Measurements from ENCODE around the gene TRIM46. TPM values are rescaled to one million over a fixed set of nuclear protein-coding genes. Genes with fewer than 3 reads are reported as not detected.

Gene TRIM46
- polyA plus RNA-seq, 2 of the 4 experiments (the other 2 are of a cell fraction): 1.1 to 2.8 TPM

- no peak for TF ChIP-seq RCOR1 (IDR thresholded peaks at IDR 0.05; ENCODE audit: low read depth, low read length)
- TF ChIP-seq BHLHE40 (IDR thresholded peaks at IDR 0.05; ENCODE audit: low read depth, low read length): no peak
- no peak for TF ChIP-seq HMGXB4 (CRISPR knock-in tag; IDR thresholded peaks at IDR 0.05; ENCODE audit: borderline replicate concordance)
- TF ChIP-seq CBX2 (IDR thresholded peaks at IDR 0.05; ENCODE audit: borderline replicate concordance, low read depth): no peak
- TF ChIP-seq SREBF2 (IDR thresholded peaks at IDR 0.05): no peak
- no peak for TF ChIP-seq HOXB5 (CRISPR knock-in tag; IDR thresholded peaks at IDR 0.05)
- TF ChIP-seq ZC3H11A (IDR thresholded peaks at IDR 0.05): no peak
- TF ChIP-seq, protein P1, sequence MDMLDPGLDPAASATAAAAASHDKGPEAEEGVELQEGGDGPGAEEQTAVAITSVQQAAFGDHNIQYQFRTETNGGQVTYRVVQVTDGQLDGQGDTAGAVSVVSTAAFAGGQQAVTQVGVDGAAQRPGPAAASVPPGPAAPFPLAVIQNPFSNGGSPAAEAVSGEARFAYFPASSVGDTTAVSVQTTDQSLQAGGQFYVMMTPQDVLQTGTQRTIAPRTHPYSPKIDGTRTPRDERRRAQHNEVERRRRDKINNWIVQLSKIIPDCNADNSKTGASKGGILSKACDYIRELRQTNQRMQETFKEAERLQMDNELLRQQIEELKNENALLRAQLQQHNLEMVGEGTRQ (IDR thresholded peaks at IDR 0.05): no peak; the same call in 1 of the 2 replicates
- TF ChIP-seq MYC (IDR thresholded peaks at IDR 0.05; ENCODE audit: borderline replicate concordance, low read length): no peak; the same call in 1 of the 2 replicates
- TF ChIP-seq PHF8 (IDR thresholded peaks at IDR 0.05; ENCODE audit: borderline replicate concordance, low read depth): peak; percentile 75
- TF ChIP-seq, protein P2, sequence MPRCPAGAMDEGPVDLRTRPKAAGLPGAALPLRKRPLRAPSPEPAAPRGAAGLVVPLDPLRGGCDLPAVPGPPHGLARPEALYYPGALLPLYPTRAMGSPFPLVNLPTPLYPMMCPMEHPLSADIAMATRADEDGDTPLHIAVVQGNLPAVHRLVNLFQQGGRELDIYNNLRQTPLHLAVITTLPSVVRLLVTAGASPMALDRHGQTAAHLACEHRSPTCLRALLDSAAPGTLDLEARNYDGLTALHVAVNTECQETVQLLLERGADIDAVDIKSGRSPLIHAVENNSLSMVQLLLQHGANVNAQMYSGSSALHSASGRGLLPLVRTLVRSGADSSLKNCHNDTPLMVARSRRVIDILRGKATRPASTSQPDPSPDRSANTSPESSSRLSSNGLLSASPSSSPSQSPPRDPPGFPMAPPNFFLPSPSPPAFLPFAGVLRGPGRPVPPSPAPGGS (IDR thresholded peaks at IDR 0.05): peak; percentile 84; the same call in 2 of the 3 replicates
- no peak for TF ChIP-seq RFX5 (IDR thresholded peaks at IDR 0.05)
- TF ChIP-seq POLR2A (IDR thresholded peaks at IDR 0.05; ENCODE audit: low read length): peak; percentile 82
- no peak for TF ChIP-seq HEYL (CRISPR knock-in tag; IDR thresholded peaks at IDR 0.05)
- TF ChIP-seq, protein P3, sequence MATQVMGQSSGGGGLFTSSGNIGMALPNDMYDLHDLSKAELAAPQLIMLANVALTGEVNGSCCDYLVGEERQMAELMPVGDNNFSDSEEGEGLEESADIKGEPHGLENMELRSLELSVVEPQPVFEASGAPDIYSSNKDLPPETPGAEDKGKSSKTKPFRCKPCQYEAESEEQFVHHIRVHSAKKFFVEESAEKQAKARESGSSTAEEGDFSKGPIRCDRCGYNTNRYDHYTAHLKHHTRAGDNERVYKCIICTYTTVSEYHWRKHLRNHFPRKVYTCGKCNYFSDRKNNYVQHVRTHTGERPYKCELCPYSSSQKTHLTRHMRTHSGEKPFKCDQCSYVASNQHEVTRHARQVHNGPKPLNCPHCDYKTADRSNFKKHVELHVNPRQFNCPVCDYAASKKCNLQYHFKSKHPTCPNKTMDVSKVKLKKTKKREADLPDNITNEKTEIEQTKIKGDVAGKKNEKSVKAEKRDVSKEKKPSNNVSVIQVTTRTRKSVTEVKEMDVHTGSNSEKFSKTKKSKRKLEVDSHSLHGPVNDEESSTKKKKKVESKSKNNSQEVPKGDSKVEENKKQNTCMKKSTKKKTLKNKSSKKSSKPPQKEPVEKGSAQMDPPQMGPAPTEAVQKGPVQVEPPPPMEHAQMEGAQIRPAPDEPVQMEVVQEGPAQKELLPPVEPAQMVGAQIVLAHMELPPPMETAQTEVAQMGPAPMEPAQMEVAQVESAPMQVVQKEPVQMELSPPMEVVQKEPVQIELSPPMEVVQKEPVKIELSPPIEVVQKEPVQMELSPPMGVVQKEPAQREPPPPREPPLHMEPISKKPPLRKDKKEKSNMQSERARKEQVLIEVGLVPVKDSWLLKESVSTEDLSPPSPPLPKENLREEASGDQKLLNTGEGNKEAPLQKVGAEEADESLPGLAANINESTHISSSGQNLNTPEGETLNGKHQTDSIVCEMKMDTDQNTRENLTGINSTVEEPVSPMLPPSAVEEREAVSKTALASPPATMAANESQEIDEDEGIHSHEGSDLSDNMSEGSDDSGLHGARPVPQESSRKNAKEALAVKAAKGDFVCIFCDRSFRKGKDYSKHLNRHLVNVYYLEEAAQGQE (IDR thresholded peaks at IDR 0.05): no peak; the same call in 1 of the 2 replicates
Measured at GRCh38 chr1:155227261-155228095, 53.8 kb downstream of the TRIM46 start (continued).

- WGBS (ENCODE audit: missing lambda C conversion rate): 81% methylated on average over 9 of the region's 9 CpGs
- DNase-seq (ENCODE audit: low read depth in 1 of 2, low spot score in 1 of 2) (no peak), FAIRE-seq (no peak), ATAC-seq (no peak)
- CTCF ChIA-PET: interaction anchor here (1.1 to 6.6 kb wide), 6 partner anchors 8 to 52 kb away, joined by 3 to 96 read pairs (median 6); partner anchors contain the start of genes MTX1 and THBS3
- Histone ChIP-seq H3K4me2 (peak overlapping the region; percentile 69), H3K4me1 (peaks cover 41% of the 10 kb centered on the region), H3K4me3 (peak overlapping the region; percentile 23), H3K9me3 (no peaks in the 10 kb centered on the region), H3K27ac (peak overlapping the region; percentile 78 to 89)
- POLR2A ChIA-PET: interaction anchor here (0.8 to 1.8 kb wide), 2 partner anchors 34 to 53 kb away, joined by 3 to 12 read pairs; no protein-coding TSS in a partner anchor
- TF ChIP-seq, protein P2 (IDR thresholded peaks at IDR 0.05): no peak
- TF ChIP-seq ZSCAN20 (CRISPR knock-in tag; IDR thresholded peaks at IDR 0.05) (no peak), ESRRA (IDR thresholded peaks at IDR 0.05; ENCODE audit: borderline replicate concordance, low read length) (no peak), MAZ (IDR thresholded peaks at IDR 0.05; ENCODE audit: borderline replicate concordance, low read depth, low read length) (no peak), CHD2 (IDR thresholded peaks at IDR 0.05; ENCODE audit: low read length, partially characterized antibody) (no peak), CHD4 (IDR thresholded peaks at IDR 0.05; ENCODE audit: borderline replicate concordance) (no peak), FOSB (CRISPR knock-in tag; IDR thresholded peaks at IDR 0.05) (no peak), FOSL2 (IDR thresholded peaks at IDR 0.05) (no peak), FOSL2 (CRISPR knock-in tag; IDR thresholded peaks at IDR 0.05) (no peak), FOXS1 (CRISPR knock-in tag; IDR thresholded peaks at IDR 0.05) (no peak)
- TF ChIP-seq, protein P4, sequence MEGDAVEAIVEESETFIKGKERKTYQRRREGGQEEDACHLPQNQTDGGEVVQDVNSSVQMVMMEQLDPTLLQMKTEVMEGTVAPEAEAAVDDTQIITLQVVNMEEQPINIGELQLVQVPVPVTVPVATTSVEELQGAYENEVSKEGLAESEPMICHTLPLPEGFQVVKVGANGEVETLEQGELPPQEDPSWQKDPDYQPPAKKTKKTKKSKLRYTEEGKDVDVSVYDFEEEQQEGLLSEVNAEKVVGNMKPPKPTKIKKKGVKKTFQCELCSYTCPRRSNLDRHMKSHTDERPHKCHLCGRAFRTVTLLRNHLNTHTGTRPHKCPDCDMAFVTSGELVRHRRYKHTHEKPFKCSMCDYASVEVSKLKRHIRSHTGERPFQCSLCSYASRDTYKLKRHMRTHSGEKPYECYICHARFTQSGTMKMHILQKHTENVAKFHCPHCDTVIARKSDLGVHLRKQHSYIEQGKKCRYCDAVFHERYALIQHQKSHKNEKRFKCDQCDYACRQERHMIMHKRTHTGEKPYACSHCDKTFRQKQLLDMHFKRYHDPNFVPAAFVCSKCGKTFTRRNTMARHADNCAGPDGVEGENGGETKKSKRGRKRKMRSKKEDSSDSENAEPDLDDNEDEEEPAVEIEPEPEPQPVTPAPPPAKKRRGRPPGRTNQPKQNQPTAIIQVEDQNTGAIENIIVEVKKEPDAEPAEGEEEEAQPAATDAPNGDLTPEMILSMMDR (IDR thresholded peaks at IDR 0.05): no peak
- TF ChIP-seq, protein P1 (IDR thresholded peaks at IDR 0.05): no peak; the same call in 1 of the 2 replicates
Measured at GRCh38 chr1:155228096-155228427, 54.4 kb downstream of the TRIM46 start.
